Lung microvascular endothelial cell (primary cell): ENCODE data around the gene CHD6. TPM values are rescaled to one million over a fixed set of nuclear protein-coding genes. Genes with fewer than 3 reads are reported as not detected.
"Not testable (repeated sequence)": the region's sequence is repeated elsewhere in the genome, so short reads cannot be mapped to it uniquely, and the experiment has no call there.

Source experiments
- DNase-seq, 2 donors: peaks; one replicate each; pipeline versions ENCODE4 v3.0.0 to v3.0.0-alpha.2; 2010; ENCODE audit warnings: low read depth in 2 of 2
- total RNA-seq: library from RNA; depleted of rRNA; stranded (reverse); fragments of >200 nt; gene quantifications from 2 replicates; pipeline ENCODE4 v1.2.1, GENCODE V29; 2014

Gene CHD6
- total RNA-seq, 1 donor from 2014 or later, result 23.0 TPM

- DNase-seq, result no peak
Measured at GRCh38 chr20:41540459-41540858, 77.7 kb downstream of the CHD6 start.

- no peak for DNase-seq
Measured at GRCh38 chr20:41538810-41539596, 79.2 kb downstream of the CHD6 start.

GRCh38 chr20:41537865-41538264 lies 80.3 kb downstream of the CHD6 start:
- no peak for DNase-seq

GRCh38 chr20:41535551-41535950 lies 82.6 kb downstream of the CHD6 start:
- not testable (repeated sequence) for DNase-seq

- DNase-seq, result no peak
Measured at GRCh38 chr20:41534842-41535241, 83.3 kb downstream of the CHD6 start.

- DNase-seq, result no peak
Measured at GRCh38 chr20:41534170-41534569, 84.0 kb downstream of the CHD6 start.

GRCh38 chr20:41533537-41534136 lies 84.5 kb downstream of the CHD6 start:
- peak in 1 of 2 donors; percentile 8 for DNase-seq

- DNase-seq, result no peak
Measured at GRCh38 chr20:41532935-41533334, 85.2 kb downstream of the CHD6 start.

- no peak for DNase-seq
Measured at GRCh38 chr20:41531518-41532275, 86.5 kb downstream of the CHD6 start.

- DNase-seq, result no peak
Measured at GRCh38 chr20:41530923-41531322, 87.3 kb downstream of the CHD6 start.

DNA sequence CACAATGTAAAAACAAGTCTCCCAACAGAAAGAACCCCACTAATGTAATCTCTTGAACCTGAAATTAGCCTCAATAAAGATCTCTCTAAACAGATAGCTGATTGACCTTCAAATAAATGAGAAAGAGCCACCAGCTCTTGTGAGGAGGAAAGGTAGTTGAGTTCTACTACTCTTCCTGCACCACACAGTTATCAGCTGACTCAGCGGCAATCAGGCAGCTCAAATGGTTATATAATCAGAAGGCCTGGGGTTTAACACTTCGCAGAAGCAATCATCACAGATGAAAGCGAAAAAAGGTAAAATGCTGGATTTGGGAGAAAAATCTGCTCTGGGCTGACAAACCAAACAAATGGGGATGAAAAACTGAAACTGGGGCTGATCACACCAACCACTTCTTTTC lies 91.8 kb downstream of the CHD6 start:
- no peak for DNase-seq

DNA sequence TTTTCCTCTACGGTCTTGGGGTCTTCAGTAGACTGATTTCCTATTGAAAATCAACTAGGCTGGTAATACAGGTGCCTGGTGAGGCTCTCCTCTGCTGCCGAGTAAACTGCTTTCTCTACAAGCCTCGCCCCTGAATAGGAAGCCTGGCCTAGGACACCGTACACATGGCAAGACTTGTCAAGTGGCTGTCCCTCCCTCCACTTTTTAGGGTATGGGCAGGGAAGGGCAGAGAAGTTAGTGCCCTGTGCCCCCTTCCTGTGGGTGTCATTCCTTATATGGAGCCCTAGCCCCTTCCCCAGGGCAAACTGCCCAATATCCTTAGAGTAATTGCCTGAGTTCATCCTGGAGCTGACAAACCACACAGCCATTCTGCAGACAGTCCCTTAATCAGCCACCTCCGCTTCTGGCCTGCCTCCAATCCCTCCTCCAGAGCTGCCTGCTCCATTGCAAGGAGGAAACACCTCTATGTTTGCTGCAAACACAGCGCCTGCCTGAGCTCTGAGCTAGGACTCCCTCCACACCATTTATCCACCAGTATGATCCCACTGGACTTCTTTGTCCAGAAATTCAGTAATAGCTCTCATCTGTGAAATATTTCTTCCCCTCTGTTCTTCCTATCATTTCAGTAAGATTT lies 93.1 kb downstream of the CHD6 start:
- peak in 1 of 2 donors; percentile 67 for DNase-seq

DNA sequence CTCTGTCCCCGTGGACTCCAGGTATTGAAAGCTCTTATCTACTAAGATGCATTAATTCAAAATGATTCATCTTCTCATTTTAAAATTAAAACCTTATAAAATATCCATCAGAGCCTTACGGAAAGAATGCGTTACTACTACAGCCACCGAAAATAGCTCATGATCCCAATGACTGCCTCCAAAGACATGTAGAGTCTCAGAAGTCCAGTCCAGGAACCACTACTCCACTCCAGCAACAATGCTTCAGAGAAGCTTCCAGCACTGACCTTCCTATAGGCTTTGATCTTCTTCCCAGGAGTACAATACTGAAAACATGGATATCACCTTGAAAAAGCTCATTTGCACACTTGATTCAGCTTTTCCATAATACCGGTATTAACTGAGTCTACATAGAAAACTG lies 94.3 kb downstream of the CHD6 start:
- DNase-seq, result no peak

DNA sequence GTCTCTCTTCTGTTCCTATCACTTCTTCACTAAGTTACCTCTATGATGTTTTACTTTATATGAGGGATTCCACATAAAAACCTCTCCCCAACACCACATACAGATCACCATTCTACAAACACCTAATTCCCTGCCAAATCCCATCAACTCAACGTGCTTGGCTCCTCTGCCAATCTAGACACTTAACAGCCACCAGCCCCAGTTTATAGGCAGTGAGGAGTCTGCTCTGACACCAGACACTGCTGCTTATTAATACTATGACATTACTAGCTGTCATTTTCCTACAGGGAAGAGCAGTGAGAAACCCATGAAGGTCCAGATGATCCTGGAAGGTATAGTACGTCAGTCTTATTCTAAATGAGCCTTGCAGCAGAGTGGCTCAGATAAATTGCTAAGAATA lies 104.3 kb downstream of the CHD6 start:
- no peak for DNase-seq

GRCh38 chr20:41512624-41513023 lies 105.6 kb downstream of the CHD6 start:
- DNase-seq, result no peak

DNA sequence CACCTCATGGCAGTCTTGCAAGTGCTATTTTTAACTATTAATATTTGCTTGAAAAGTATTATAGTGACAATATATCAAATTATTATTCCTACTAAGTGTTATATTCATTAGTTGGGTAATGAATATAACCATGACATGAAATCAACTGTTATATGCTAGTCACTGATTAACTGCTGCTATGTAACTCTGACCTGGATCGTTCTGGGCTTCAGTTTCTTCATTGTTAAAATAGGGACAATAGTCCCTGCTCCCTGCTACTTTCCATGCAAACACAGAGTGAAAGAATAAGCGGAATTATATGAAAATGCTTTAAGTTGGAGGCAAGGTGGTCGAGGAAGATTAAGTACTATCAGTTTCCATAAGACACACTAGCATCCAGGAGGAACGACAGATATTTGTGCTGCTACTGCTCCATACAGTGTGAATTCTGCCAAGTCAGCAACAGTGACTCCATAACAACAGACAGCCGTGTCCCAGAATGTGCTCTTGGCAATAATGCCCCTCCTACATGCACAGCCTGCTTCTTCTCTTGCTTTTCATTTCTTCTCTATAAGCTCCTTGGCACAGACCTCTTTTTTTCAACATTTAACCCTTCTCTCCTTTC lies 107.2 kb downstream of the CHD6 start:
- DNase-seq, result no peak

- no peak for DNase-seq
Measured at GRCh38 chr20:41510224-41510623, 108.0 kb downstream of the CHD6 start.

- DNase-seq, result no peak
Measured at GRCh38 chr20:41509316-41510200, 108.6 kb downstream of the CHD6 start.

GRCh38 chr20:41508335-41508734 lies 109.8 kb downstream of the CHD6 start:
- DNase-seq, result peak in 1 of 2 donors; percentile 11

- no peak for DNase-seq
Measured at GRCh38 chr20:41507851-41508250, 110.3 kb downstream of the CHD6 start.

DNA sequence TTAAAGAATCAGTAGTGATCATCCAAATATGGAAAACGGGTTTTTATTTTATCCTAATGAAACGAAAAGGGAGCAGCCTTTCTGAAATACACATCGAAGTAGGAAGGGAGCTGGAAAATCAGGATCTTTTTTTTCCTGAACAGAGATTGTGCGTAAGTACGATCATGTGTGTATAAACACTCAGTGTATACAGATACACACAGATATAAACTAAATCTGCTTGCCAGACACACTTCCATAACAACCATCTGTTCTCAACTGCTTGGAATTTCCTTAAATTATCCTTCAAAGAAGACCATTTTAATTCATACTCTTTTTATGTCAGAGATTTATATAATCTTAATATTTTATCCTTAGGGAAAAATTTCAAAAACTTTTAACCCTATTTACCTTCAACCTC lies 110.7 kb downstream of the CHD6 start:
- DNase-seq, result no peak
